Right renal pelvis (tissue), 4 donors: Measurements from ENCODE around the gene ZNF611. TPM values are rescaled to one million over a fixed set of nuclear protein-coding genes. Genes with fewer than 3 reads are reported as not detected.
"Not testable (repeated sequence)": the region's sequence is repeated elsewhere in the genome, so short reads cannot be mapped to it uniquely, and the experiment has no call there.

Experiments used
- DNase-seq, 4 donors: peaks; one replicate each; pipeline ENCODE4 v3.0.0-alpha.2; 2013; ENCODE audit warnings: low read depth in 4 of 4, low spot score in 3 of 4, missing footprints in 1 of 4
- polyA plus RNA-seq, 4 donors: library from polyadenylated mRNA; unstranded; fragments of 120-200 nt; gene quantifications; one replicate each; pipeline ENCODE4 v1.2.1, GENCODE V29; 2013; ENCODE audit not compliant: insufficient read length in 4 of 4

The ZNF611 gene
- polyA plus RNA-seq, 4 donors: 13.6 to 19.8 (median 17.2) TPM

- DNase-seq: not testable (repeated sequence)
Observed at GRCh38 chr19:52720541-52720940, 14.3 kb downstream of the ZNF611 start.

GRCh38 chr19:52716522-52716921 is 18.3 kb downstream of the ZNF611 start:
- DNase-seq: no peak

- not testable (repeated sequence) for DNase-seq
Observed at GRCh38 chr19:52715902-52716301, 18.9 kb downstream of the ZNF611 start.

- not testable (repeated sequence) for DNase-seq
Observed at GRCh38 chr19:52715330-52715729, 19.5 kb downstream of the ZNF611 start.

- not testable (repeated sequence) for DNase-seq
Observed at GRCh38 chr19:52713051-52713450, 21.8 kb downstream of the ZNF611 start.

GRCh38 chr19:52711661-52712060 is 23.2 kb downstream of the ZNF611 start:
- not testable (repeated sequence) for DNase-seq

GRCh38 chr19:52710538-52710937 is 24.3 kb downstream of the ZNF611 start:
- DNase-seq: no peak

GRCh38 chr19:52705615-52706014 is 29.2 kb downstream of the ZNF611 start:
- DNase-seq: not testable (repeated sequence)

GRCh38 chr19:52703917-52704316 is 30.9 kb downstream of the ZNF611 start:
- DNase-seq: no peak

GRCh38 chr19:52700673-52701072 is 34.2 kb downstream of the ZNF611 start:
- no peak for DNase-seq

GRCh38 chr19:52699555-52699954 is 35.3 kb downstream of the ZNF611 start:
- DNase-seq: not testable (repeated sequence)

- no peak for DNase-seq
Observed at GRCh38 chr19:52695996-52696395, 38.8 kb downstream of the ZNF611 start.

GRCh38 chr19:52694921-52695320 is 39.9 kb downstream of the ZNF611 start:
- no peak for DNase-seq

- not testable (repeated sequence) for DNase-seq
Observed at GRCh38 chr19:52694281-52694680, 40.6 kb downstream of the ZNF611 start.

- no peak for DNase-seq
Observed at GRCh38 chr19:52692431-52693008, 42.3 kb downstream of the ZNF611 start.

GRCh38 chr19:52691737-52692136 is 43.1 kb downstream of the ZNF611 start:
- no peak for DNase-seq

GRCh38 chr19:52691215-52691610 is 43.6 kb downstream of the ZNF611 start:
- no peak for DNase-seq

GRCh38 chr19:52690369-52691214 is 44.3 kb downstream of the ZNF611 start:
- peak; percentile 72 to 83 (median 81) for DNase-seq

GRCh38 chr19:52689843-52690368 is 44.9 kb downstream of the ZNF611 start:
- peak in 1 of 4 donors; percentile 22 for DNase-seq

GRCh38 chr19:52688925-52689796 is 45.7 kb downstream of the ZNF611 start:
- not testable (repeated sequence) for DNase-seq

GRCh38 chr19:52688335-52688734 is 46.5 kb downstream of the ZNF611 start:
- DNase-seq: no peak
